ENCODE data around the gene TBATA.

Gene TBATA

GRCh38 chr10:70761727-70762350 lies 23.3 kb downstream of the TBATA start:
- DNase-seq (ENCODE audit: low read depth), result no peak

DNA sequence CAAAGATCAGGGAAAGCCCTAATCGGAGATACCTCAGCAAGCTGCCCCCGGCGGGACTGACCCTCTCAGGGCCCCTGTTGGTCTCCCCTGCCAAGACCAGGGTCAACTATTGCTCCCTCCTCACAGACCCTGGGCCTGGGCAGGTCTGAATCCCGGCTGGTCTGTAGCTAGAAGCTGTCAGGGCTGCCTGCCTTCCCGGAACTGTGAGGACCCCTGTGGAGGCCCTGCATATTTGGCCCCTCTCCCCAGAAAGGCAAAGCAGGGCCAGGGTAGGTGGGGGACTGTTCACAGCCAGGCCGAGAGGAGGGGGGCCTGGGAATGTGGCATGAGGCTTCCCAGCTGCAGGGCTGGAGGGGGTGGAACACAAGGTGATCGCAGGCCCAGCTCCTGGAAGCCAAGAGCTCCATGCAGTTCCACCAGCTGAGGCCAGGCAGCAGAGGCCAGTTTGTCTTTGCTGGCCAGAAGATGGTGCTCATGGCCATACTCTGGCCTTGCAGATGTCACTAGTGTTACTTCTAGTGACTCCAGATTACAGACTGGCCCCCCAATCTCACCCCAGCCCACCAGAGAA lies 24.1 kb downstream of the TBATA start:
- DNase-seq (ENCODE audit: low read depth), result no peak

DNA sequence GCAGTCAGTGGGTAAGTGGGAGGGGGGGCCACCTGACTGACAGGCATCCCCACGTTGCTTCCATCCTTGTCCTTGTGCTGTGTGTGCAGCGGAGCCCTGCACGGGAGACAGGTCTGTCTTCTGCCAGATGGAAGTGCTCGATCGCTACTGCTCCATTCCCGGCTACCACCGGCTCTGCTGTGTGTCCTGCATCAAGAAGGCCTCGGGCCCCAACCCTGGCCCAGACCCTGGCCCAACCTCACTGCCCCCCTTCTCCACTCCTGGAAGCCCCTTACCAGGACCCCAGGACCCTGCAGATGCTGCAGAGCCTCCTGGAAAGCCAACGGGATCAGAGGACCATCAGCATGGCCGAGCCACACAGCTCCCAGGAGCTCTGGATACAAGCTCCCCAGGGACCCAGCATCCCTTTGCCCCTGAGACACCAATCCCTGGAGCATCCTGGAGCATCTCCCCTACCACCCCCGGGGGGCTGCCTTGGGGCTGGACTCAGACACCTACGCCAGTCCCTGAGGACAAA lies 24.8 kb downstream of the TBATA start:
- DNase-seq (ENCODE audit: low read depth), result no peak

GRCh38 chr10:70759781-70760180 lies 25.4 kb downstream of the TBATA start:
- no peak for DNase-seq (ENCODE audit: low read depth)

GRCh38 chr10:70758757-70759514 lies 26.2 kb downstream of the TBATA start:
- DNase-seq (ENCODE audit: low read depth), result peak; percentile 44

DNA sequence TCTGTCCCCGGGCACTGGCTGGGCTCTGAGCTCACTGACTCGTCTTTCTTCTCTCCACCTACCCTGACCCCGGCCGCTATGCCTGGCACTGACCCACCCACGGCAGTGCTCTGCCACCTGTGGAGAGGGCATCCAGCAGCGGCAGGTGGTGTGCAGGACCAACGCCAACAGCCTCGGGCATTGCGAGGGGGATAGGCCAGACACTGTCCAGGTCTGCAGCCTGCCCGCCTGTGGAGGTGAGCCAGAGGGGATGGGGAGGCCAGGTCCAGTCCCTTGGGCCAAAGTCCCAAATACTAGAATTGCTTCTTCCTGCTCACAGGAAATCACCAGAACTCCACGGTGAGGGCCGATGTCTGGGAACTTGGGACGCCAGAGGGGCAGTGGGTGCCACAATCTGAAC lies 27.3 kb downstream of the TBATA start:
- no peak for DNase-seq (ENCODE audit: low read depth)

GRCh38 chr10:70756700-70757360 lies 28.3 kb downstream of the TBATA start:
- no peak for DNase-seq (ENCODE audit: low read depth)

- DNase-seq (ENCODE audit: low read depth), result no peak
Observed at GRCh38 chr10:70753841-70754621, 31.1 kb downstream of the TBATA start.

DNA sequence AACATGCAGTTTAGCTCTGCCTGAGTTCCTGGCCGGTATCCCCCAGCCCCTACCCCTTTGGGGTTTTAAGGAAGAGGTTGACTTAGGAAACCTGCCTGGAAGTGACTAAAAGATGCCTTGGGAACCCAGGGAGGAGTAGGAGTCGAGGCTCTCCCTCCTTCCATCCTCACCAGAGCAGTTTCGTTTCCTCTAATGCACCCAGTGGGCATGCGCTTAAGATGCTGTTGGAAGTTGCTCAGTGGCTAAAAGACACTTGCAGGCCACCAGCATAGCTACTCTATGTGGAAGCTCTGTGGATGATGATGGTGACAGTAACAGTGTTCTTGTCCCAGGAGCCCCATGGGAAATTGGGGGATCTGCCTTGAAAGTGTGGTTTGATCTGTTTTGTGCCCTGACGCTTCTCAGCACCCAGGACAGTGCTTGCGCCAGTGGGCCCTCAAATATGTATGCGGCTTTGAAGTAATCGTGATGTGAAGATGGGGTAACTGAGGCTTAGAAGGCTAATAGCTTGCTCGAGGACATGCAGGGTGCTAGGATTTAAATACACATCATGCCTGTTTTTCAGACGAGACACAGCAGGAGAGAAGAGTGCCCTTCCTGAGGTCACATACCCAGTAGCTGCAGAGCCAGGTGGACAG lies 32.0 kb downstream of the TBATA start:
- DNase-seq (ENCODE audit: low read depth), result no peak

DNA sequence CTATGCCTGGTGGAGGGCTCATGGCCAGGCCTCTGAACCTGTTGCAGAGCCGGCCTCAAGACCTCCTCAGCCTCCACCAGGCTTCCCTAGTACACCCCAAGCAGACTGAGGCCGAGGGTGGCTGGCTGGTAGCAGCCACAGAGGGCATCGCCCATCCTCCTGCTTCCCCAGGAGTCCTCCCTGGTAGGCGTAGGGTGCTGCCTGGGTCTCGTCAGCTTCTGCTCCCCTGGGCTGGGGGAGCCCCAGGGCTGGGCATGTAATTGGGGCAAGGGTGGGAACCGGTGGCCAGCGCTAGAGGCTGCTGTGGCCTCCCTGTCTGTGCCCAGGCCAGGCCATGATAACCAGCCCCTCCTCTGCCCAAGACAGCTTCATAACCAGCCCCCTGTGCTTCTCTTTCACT lies 32.6 kb downstream of the TBATA start:
- no peak for DNase-seq (ENCODE audit: low read depth)

DNA sequence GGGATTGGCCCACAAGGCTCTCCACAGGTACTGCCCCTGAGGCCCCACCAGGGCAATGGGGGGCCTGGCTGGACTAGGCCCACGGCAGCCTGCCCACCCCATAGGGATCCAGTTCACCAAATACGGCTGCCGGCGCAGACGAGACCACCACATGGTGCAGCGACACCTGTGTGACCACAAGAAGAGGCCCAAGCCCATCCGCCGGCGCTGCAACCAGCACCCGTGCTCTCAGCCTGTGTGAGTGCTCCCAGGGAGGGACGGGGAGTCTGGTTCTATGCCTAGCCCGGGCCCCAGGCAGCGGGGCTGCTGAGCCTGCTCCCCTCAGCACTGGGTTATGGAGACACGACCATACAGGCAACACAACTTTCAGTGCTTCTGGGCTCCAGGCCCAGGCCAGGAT lies 33.2 kb downstream of the TBATA start:
- DNase-seq (ENCODE audit: low read depth), result no peak

GRCh38 chr10:70751356-70751755 lies 33.8 kb downstream of the TBATA start:
- DNase-seq (ENCODE audit: low read depth), result no peak

DNA sequence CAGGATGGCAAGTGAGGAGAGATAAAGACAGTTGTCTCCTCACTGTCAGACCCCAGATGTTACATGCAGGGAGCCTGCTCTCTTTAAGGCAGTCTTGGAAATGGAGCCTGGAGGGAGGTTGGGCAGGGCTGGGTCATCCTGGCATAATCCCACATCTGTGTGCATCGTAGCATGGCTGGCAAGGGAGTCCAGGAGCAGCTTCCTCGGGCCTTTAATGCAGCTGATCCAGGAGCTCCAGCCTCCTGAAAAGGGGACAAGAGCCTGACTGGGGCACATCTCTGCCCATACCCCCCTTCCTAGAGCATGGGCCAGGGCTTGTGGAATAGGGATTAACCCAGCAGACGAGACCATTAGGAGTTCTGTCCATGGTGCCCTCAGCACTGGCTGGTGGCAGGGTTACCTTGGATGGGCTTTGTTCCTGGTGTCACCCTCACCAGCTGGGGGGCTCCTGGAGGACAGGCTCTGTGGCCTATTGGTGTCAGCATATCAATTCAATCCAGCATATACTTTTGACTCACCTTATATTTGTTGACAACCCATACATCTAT lies 34.9 kb downstream of the TBATA start:
- DNase-seq (ENCODE audit: low read depth), result no peak

- no peak for DNase-seq (ENCODE audit: low read depth)
Observed at GRCh38 chr10:70749756-70750155, 35.4 kb downstream of the TBATA start.

DNA sequence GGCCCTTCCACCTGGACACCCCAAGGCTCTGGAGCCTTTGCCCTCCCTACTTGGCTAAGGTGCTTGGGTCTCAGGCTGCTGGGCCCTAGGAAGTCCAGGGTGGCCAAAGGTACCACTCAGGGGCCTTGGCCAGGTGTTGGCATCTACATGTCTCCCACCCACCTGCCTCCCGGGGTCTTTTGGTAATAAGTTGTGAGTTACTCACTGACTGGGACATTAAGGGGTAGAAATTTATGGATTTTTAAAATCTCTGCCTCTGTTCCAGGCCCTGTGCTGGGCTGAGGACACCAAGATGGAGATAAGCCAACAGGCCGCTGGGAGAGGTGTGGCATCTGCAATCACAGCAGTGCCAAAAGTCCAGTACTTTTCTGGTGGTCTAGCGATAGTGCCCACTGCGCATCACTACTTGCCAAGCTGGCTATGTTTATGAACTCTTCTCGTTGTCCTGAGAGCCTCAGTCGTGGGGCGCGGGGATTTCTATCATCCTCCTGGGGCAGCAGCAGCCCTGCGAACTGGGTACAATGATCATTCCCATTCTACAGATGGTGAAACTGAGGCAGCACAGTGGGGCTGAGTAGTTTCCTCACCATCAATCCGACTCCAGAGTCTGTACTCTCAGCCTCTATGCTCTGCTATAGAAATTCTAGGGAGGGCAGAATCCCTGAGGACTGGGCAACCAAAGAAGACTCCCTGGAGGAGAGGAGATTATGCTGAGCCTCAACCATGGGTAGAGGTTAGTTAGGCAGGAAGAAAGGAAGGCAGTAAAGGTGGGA lies 36.2 kb downstream of the TBATA start:
- no peak for DNase-seq (ENCODE audit: low read depth)

DNA sequence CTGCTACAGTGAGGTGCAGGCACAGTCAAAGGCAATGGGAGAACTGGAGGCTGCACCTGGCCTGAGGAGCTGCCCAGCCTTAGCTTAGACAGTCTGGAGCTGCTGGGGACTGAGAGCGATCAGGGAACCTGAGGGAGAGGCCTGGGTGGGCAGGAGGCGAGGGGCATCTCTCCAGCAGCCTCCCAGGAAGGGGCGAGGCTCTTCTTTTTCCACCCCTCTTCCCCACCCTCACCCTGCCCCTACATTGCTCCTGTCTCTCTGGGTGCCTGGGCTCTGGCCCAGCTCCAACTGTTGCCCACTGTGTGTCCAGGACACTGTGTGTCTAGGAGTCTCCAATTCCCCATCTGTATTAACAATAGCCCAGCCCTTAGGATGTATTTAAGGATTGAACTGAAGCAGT lies 36.9 kb downstream of the TBATA start:
- no peak for DNase-seq (ENCODE audit: low read depth)

- no peak for DNase-seq (ENCODE audit: low read depth)
Observed at GRCh38 chr10:70747192-70747965, 37.8 kb downstream of the TBATA start.

- DNase-seq (ENCODE audit: low read depth), result no peak
Observed at GRCh38 chr10:70745555-70745954, 39.6 kb downstream of the TBATA start.

DNA sequence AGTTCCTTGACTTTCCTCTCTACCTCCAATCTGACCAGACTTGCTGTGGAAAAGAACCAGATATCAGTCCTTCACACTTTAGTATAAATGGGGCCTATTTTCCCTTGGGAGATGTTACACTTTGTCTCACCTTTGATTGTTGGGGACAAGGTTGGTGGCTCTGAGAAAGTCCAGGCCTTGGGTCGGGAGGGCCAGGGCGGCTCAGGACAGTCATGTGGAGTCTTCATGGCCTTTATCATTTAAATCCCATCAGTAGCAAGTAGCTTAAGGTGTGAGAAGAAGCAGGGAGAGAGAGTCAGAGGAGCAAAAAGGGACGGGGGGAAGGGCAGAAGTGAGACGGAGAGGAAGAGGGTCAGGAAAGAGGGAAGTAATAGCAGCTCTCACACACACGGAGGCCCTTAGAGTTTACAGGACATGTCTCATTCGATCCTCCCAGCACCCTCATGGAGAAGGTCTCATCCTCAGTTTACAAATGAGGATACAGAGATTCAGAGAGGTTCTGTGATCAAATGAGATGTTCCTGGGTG lies 40.5 kb downstream of the TBATA start:
- DNase-seq (ENCODE audit: low read depth), result no peak
